ENCODE results near the gene WDR53.

- no peak for TF ChIP-seq EZH2 (IDR thresholded peaks at IDR 0.05)
- TF ChIP-seq POLR2AphosphoS5 (IDR thresholded peaks at IDR 0.05; ENCODE audit: borderline replicate concordance, low read depth, low read length), result no peak
Observed at GRCh38 chr3:196558476-196558875, 9.9 kb downstream of the WDR53 start.

All from SK-N-MC (cell line).